SU-DHL-6 (cell line): ENCODE data around the gene DIAPH3.

Experiments
- H2AFZ ChIP-seq: fragments of 200-600 bp; sonication (generic); 2 replicates; pipeline ENCODE4 v1.6.1; 2014; ENCODE audit warnings: low read depth, mild to moderate bottlenecking, moderate library complexity, mixed read lengths, antibody characterized with exemption, low read length; ENCODE audit not compliant: severe bottlenecking
- H3F3A ChIP-seq: fragments of 200-600 bp; shearing (Covaris generic); 2 replicates; pipeline ENCODE4 v1.6.0; 2016; ENCODE audit warnings: antibody characterized with exemption, mild to moderate bottlenecking; ENCODE audit not compliant: insufficient read depth
- H3K27ac ChIP-seq: fragments of 200-600 bp; sonication (generic); 2 replicates; pipeline ENCODE4 v1.5.1; 2016; ENCODE audit warnings: low read depth, mild to moderate bottlenecking, low read length, moderate library complexity, mixed read lengths
- H3K27me3 ChIP-seq: fragments of 200-600 bp; sonication (generic), shearing (Covaris generic); 2 replicates; pipeline ENCODE4 v1.6.0; 2014; ENCODE audit warnings: mild to moderate bottlenecking, low read length
- H3K36me3 ChIP-seq: fragments of 200-600 bp; sonication (generic); 2 replicates; pipeline ENCODE4 v1.6.1; 2014; ENCODE audit warnings: mild to moderate bottlenecking, low read length, mixed read lengths
- H3K4me2 ChIP-seq: fragments of 300-600, 200-600 bp; shearing (Covaris generic), sonication (generic); 2 replicates; pipeline ENCODE4 v1.6.0; 2014; ENCODE audit warnings: low read length, low read depth, mild to moderate bottlenecking; ENCODE audit not compliant: poor library complexity, severe bottlenecking
- H3K4me3 ChIP-seq: fragments of 200-600 bp; sonication (generic); 2 replicates; pipeline ENCODE4 v1.5.1; 2014; ENCODE audit warnings: antibody characterized with exemption, low read length, mild to moderate bottlenecking, mixed read lengths; ENCODE audit not compliant: insufficient read depth, poor library complexity, severe bottlenecking
- H3K79me2 ChIP-seq: fragments of 200-600 bp; sonication (generic); 2 replicates; pipeline ENCODE4 v1.6.1; 2014; ENCODE audit warnings: mild to moderate bottlenecking, low read length, moderate library complexity; ENCODE audit not compliant: insufficient read depth
- H3K9ac ChIP-seq: fragments of 200-600 bp; sonication (generic); 2 replicates; pipeline ENCODE4 v1.7.0; 2014; ENCODE audit warnings: mild to moderate bottlenecking, low read length
- H3K9me2 ChIP-seq: fragments of 200-600 bp; sonication (generic); replicated peaks from 2 replicates; pipeline ENCODE4 v1.6.1; 2014; ENCODE audit warnings: low read length; ENCODE audit not compliant: insufficient read depth
- H3K9me3 ChIP-seq: fragments of 200-600 bp; sonication (generic); 2 replicates; pipeline ENCODE4 v1.6.1; 2014; ENCODE audit warnings: low read length, mixed read lengths; ENCODE audit not compliant: insufficient read depth
- H4K20me1 ChIP-seq: fragments of 200-600 bp; sonication (generic); 2 replicates; pipeline ENCODE4 v1.6.1; 2014; ENCODE audit warnings: low read depth, mild to moderate bottlenecking, antibody characterized with exemption, low read length, moderate library complexity, mixed read lengths
- EZH2phosphoT487 ChIP-seq: fragments of 200-600 bp; sonication (generic), shearing (Covaris generic); conservative IDR thresholded peaks from 2 replicates; pipeline ENCODE4 v1.6.1; 2018; ENCODE audit warnings: mild to moderate bottlenecking, antibody characterized with exemption, low read length, moderate library complexity, mixed read lengths
- TF ChIP-seq, protein P1 (sequence below): fragments of 200-600 bp; sonication (generic); IDR thresholded peaks from one replicate; pipeline ENCODE4 v1.5.1; 2017; ENCODE audit warnings: antibody characterized with exemption, mild to moderate bottlenecking, low read length, moderate library complexity; ENCODE audit not compliant: insufficient read depth, poor library complexity, severe bottlenecking

DIAPH3 gene

DNA sequence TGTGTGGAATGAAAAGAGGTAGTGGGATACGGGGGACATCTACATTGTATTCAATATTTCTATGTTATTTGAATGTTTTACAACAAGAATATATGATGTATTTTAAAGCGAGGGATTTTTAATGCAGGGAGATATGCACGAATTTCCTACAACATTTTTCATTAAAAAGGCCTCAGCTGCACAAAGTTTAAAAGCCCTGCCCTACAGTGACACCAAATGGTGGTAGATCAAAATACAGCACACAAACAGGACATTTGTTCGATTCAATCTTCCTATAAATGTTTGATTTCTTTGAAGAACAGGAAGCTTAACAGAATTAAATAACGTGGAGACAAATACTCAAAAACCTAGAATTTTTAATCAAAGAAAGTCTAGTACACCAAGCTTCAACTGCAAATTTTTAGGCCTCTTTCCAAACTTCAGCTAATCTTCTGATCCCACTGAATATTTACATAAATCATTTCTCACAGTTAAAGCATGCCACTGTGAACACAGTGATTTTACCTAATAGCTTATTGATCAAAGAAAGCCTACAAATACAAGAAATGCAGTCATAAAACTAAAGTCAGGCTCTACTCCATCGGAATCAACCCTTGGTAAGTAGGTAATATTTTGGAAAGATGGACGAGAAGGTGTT is 257.2 kb downstream of the DIAPH3 start:
- Histone ChIP-seq H3K9me3 (no peaks in the 10 kb centered on the region), H3K4me3 (no peak overlapping the region), H3F3A (no peaks in the 10 kb centered on the region), H3K27me3 (no peaks in the 10 kb centered on the region), H4K20me1 (no peaks in the 10 kb centered on the region), H2AFZ (no peak overlapping the region), H3K27ac (no peak overlapping the region), H3K36me3 (0 out of 2 replicates have a peak, but pooled peaks cover 3% of the 10 kb centered on the region), H3K9me2 (no peaks in the 10 kb centered on the region), H3K79me2 (no peaks in the 10 kb centered on the region), H3K9ac (no peak overlapping the region), H3K4me2 (no peak overlapping the region)
- TF ChIP-seq EZH2phosphoT487, result no peak
- TF ChIP-seq, protein P1, sequence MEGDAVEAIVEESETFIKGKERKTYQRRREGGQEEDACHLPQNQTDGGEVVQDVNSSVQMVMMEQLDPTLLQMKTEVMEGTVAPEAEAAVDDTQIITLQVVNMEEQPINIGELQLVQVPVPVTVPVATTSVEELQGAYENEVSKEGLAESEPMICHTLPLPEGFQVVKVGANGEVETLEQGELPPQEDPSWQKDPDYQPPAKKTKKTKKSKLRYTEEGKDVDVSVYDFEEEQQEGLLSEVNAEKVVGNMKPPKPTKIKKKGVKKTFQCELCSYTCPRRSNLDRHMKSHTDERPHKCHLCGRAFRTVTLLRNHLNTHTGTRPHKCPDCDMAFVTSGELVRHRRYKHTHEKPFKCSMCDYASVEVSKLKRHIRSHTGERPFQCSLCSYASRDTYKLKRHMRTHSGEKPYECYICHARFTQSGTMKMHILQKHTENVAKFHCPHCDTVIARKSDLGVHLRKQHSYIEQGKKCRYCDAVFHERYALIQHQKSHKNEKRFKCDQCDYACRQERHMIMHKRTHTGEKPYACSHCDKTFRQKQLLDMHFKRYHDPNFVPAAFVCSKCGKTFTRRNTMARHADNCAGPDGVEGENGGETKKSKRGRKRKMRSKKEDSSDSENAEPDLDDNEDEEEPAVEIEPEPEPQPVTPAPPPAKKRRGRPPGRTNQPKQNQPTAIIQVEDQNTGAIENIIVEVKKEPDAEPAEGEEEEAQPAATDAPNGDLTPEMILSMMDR, result peak; percentile 17

DNA sequence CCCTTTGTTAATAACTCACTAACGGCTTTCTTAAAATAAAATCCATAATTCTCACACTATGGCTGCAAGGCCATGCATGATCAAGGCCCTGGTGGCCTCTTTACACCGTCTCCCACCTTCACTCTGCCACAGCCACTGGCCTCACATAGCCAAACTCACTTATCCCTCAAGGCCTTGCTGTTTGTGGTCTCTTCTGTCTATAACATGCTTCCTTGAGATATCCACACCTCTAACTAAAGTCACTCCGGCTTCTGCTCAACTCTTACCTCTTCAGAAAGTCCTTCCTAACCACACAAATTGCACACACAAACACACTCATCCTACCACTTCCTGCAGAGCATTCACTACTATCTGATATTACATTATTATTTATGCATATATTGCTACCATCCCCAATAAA is 262.5 kb downstream of the DIAPH3 start:
- Histone ChIP-seq H3K9ac (no peak overlapping the region), H3K36me3 (no peaks in the 10 kb centered on the region), H3K9me2 (no peaks in the 10 kb centered on the region), H3K79me2 (no peaks in the 10 kb centered on the region), H3K9me3 (no peaks in the 10 kb centered on the region), H3K4me3 (no peak overlapping the region), H2AFZ (no peak overlapping the region), H3F3A (no peaks in the 10 kb centered on the region), H3K4me2 (no peak overlapping the region), H3K27ac (no peak overlapping the region), H4K20me1 (no peaks in the 10 kb centered on the region), H3K27me3 (no peaks in the 10 kb centered on the region)
- TF ChIP-seq, protein P1, result no peak

DNA sequence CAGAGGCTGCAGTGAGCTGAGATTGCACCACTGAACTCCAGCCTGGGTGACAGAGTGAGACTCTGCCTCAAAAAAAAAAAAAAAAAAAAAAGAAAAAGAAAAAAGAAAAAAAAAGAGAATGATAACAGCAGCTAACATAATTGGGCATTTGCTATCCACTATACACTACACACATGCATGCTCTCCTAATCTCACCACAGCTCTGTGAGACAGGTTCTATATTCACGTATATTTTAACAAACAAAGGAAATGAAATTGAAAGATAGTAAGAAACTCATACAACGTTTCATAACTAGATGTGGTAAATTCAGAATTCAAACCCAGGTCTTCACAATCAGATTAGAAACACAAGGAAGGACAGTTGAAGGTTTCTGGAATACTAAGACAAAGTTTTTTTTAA is 265.7 kb downstream of the DIAPH3 start:
- no peaks in the 10 kb centered on the region for H3K9me2 ChIP-seq
- TF ChIP-seq EZH2phosphoT487, result no peak
- TF ChIP-seq, protein P1, result no peak
- H4K20me1 ChIP-seq, result no peaks in the 10 kb centered on the region
- H3K4me2 ChIP-seq, result no peak overlapping the region
- no peaks in the 10 kb centered on the region for H3K79me2 ChIP-seq
- H3F3A ChIP-seq, result no peaks in the 10 kb centered on the region
- no peaks in the 10 kb centered on the region for H3K36me3 ChIP-seq
- H3K4me3 ChIP-seq, result no peak overlapping the region
- no peaks in the 10 kb centered on the region for H3K27me3 ChIP-seq
- no peak overlapping the region for H3K27ac ChIP-seq
- H3K9ac ChIP-seq, result no peak overlapping the region
- H2AFZ ChIP-seq, result no peak overlapping the region
- no peaks in the 10 kb centered on the region for H3K9me3 ChIP-seq
